Ovary (tissue), 3 donors: Measurements from ENCODE around the gene FAR2.

Experiments
- POLR2A ChIP-seq: fragments of 450-650 bp; IDR thresholded peaks from one replicate; pipeline ENCODE4 v1.6.1; 2017; ENCODE audit warnings: antibody characterized with exemption, mild to moderate bottlenecking, moderate library complexity
- TF ChIP-seq, protein P1 (sequence below), 3 donors: fragments of 450-650 bp in 2 of 3; fragments of 200-600 bp in 1 of 3; IDR thresholded peaks; one replicate each; pipeline versions ENCODE4 v1.5.1 to v1.8.0; 2016 to 2022; ENCODE audit warnings: antibody characterized with exemption in 3 of 3, mild to moderate bottlenecking in 1 of 3
- donor health status: DM: no; HTN: no; CAD: no.

DNA sequence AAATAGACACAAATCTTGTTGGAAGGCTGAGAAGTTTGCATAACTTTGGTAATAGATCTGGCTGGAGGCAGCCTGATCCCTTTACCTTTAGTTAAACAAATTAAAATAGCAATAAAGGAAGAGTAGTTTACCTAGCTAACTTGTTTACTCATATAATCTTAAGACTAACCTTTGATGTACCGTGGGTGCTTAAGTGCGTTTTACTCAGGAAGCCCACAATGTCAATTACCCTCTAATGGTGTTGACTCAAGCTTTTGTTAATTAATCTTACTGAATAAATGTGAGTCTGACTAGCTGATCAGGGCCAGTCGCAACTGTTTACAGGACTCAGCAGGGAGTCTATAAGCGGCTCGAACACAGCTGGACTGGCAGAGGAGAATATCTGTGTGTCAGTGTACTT, 51.5 kb downstream of the FAR2 start:
- TF ChIP-seq, protein P1, sequence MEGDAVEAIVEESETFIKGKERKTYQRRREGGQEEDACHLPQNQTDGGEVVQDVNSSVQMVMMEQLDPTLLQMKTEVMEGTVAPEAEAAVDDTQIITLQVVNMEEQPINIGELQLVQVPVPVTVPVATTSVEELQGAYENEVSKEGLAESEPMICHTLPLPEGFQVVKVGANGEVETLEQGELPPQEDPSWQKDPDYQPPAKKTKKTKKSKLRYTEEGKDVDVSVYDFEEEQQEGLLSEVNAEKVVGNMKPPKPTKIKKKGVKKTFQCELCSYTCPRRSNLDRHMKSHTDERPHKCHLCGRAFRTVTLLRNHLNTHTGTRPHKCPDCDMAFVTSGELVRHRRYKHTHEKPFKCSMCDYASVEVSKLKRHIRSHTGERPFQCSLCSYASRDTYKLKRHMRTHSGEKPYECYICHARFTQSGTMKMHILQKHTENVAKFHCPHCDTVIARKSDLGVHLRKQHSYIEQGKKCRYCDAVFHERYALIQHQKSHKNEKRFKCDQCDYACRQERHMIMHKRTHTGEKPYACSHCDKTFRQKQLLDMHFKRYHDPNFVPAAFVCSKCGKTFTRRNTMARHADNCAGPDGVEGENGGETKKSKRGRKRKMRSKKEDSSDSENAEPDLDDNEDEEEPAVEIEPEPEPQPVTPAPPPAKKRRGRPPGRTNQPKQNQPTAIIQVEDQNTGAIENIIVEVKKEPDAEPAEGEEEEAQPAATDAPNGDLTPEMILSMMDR (IDR thresholded peaks at IDR 0.05) = no peak
- no peak for TF ChIP-seq POLR2A
